Measurements from ENCODE around the gene SMYD3. TPM values are rescaled to one million over a fixed set of nuclear protein-coding genes. Genes with fewer than 3 reads are reported as not detected.

Gene SMYD3
- total and polyA plus RNA-seq, 2 of the 13 experiments (the other 11 are each of a cell fraction or from before 2014, with no cell fraction given) = 27.7 to 35.8 TPM

DNA sequence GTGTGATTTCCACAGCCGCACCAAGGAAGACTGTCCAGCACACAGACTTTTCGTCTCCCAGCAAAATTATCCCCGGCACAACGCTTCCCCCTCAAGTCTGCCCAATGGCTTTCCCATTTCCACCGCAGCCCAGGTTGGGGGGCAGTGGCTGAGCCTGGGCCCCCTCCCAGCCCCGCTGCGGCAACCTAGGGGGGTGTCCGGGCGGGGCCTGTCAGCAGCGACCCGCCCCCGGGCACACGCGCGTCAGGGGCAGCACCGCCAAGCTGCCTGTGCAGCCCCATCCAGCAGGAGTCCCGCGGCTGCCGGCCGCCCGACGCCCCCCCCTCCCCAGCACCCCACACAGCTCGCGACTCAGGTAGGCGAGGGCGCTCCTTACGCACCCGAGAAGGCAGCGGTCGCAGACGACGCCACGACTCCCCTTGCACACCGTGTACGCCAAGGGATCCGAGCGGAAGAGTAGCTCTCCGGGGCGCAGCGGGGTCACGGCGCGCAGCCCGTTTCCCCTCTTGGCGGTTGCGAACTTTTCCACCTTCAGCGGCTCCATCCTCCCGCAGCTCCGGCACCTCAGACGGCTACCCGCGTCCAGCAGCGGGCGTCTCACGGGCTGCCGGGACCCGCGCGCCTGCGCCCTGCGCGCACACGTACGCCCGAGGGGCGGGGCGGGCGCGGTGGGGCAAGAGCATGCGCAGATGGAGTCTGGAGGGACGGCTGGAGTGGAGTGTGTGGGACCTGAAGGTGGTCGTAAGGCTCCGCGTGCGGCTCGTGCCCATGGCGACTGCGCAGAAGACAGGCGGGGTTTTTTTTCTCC is at the start of gene SMYD3 (continued):
- TF ChIP-seq ZNF501 (CRISPR knock-in tag; IDR thresholded peaks at IDR 0.05) (peak; percentile 54), CENPT (CRISPR knock-in tag; IDR thresholded peaks at IDR 0.05; ENCODE audit: low read depth) (no peak), SSRP1 (CRISPR knock-in tag; IDR thresholded peaks at IDR 0.05) (no peak), BRCA1 (CRISPR knock-in tag; IDR thresholded peaks at IDR 0.05) (no peak), ZFP36L1 (CRISPR knock-in tag; IDR thresholded peaks at IDR 0.05) (no peak), ZNF432 (CRISPR knock-in tag; IDR thresholded peaks at IDR 0.05; ENCODE audit: borderline replicate concordance) (no peak), CC2D1A (CRISPR knock-in tag; IDR thresholded peaks at IDR 0.05) (no peak), ZNF549 (CRISPR knock-in tag; IDR thresholded peaks at IDR 0.05) (no peak), EEA1 (CRISPR knock-in tag; IDR thresholded peaks at IDR 0.05; ENCODE audit: borderline replicate concordance) (no peak), ZC3H4 (CRISPR knock-in tag; IDR thresholded peaks at IDR 0.05; ENCODE audit: borderline replicate concordance) (no peak), YEATS4 (CRISPR knock-in tag; IDR thresholded peaks at IDR 0.05; ENCODE audit: borderline replicate concordance) (peak; percentile 75; the same call in 1 of the 2 replicates), ZSCAN25 (CRISPR knock-in tag; IDR thresholded peaks at IDR 0.05) (no peak), ATM (IDR thresholded peaks at IDR 0.05; ENCODE audit: borderline replicate concordance) (no peak), MZF1 (CRISPR knock-in tag; IDR thresholded peaks at IDR 0.05; ENCODE audit: borderline replicate concordance) (no peak), SMC3 (IDR thresholded peaks at IDR 0.05; ENCODE audit: low read length) (no peak), NFE2 (CRISPR knock-in tag; IDR thresholded peaks at IDR 0.05) (no peak), HDAC6 (IDR thresholded peaks at IDR 0.05; ENCODE audit: low read depth, low read length) (no peak), ZNF570 (CRISPR knock-in tag; IDR thresholded peaks at IDR 0.05; ENCODE audit: borderline replicate concordance) (no peak)
- TF ChIP-seq, protein P1, sequence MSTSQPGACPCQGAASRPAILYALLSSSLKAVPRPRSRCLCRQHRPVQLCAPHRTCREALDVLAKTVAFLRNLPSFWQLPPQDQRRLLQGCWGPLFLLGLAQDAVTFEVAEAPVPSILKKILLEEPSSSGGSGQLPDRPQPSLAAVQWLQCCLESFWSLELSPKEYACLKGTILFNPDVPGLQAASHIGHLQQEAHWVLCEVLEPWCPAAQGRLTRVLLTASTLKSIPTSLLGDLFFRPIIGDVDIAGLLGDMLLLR (CRISPR knock-in tag; IDR thresholded peaks at IDR 0.05) = no peak
- TF ChIP-seq, protein P2, sequence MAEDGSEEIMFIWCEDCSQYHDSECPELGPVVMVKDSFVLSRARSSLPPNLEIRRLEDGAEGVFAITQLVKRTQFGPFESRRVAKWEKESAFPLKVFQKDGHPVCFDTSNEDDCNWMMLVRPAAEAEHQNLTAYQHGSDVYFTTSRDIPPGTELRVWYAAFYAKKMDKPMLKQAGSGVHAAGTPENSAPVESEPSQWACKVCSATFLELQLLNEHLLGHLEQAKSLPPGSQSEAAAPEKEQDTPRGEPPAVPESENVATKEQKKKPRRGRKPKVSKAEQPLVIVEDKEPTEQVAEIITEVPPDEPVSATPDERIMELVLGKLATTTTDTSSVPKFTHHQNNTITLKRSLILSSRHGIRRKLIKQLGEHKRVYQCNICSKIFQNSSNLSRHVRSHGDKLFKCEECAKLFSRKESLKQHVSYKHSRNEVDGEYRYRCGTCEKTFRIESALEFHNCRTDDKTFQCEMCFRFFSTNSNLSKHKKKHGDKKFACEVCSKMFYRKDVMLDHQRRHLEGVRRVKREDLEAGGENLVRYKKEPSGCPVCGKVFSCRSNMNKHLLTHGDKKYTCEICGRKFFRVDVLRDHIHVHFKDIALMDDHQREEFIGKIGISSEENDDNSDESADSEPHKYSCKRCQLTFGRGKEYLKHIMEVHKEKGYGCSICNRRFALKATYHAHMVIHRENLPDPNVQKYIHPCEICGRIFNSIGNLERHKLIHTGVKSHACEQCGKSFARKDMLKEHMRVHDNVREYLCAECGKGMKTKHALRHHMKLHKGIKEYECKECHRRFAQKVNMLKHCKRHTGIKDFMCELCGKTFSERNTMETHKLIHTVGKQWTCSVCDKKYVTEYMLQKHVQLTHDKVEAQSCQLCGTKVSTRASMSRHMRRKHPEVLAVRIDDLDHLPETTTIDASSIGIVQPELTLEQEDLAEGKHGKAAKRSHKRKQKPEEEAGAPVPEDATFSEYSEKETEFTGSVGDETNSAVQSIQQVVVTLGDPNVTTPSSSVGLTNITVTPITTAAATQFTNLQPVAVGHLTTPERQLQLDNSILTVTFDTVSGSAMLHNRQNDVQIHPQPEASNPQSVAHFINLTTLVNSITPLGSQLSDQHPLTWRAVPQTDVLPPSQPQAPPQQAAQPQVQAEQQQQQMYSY (CRISPR knock-in tag; IDR thresholded peaks at IDR 0.05) = 0 out of 2 replicates have a peak, but pooled peaks have one; percentile 20
- TF ChIP-seq, protein P3, sequence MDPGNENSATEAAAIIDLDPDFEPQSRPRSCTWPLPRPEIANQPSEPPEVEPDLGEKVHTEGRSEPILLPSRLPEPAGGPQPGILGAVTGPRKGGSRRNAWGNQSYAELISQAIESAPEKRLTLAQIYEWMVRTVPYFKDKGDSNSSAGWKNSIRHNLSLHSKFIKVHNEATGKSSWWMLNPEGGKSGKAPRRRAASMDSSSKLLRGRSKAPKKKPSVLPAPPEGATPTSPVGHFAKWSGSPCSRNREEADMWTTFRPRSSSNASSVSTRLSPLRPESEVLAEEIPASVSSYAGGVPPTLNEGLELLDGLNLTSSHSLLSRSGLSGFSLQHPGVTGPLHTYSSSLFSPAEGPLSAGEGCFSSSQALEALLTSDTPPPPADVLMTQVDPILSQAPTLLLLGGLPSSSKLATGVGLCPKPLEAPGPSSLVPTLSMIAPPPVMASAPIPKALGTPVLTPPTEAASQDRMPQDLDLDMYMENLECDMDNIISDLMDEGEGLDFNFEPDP (CRISPR knock-in tag; conservative IDR thresholded peaks at IDR 0.05) = no peak
